BE2C (cell line): ENCODE results near the gene CTDSP1.
A peak's percentile ranks its signal among the peaks of the same experiment; 100 is the strongest.

Experiments
- DNase-seq: peaks from one replicate; pipeline ENCODE4 v3.0.0-alpha.2; 2020
- H3K27me3 ChIP-seq: fragments of 250-450 bp; sonication (Bioruptor Pico); 2 replicates; pipeline ENCODE4 v1.5.1; 2020; ENCODE audit warnings: mild to moderate bottlenecking
- H3K36me3 ChIP-seq: fragments of 250-450 bp; sonication (Bioruptor Pico); 2 replicates; pipeline ENCODE4 v1.5.1; 2020; ENCODE audit warnings: mild to moderate bottlenecking
- H3K4me1 ChIP-seq: fragments of 250-450 bp; sonication (Bioruptor Pico); 2 replicates; pipeline ENCODE4 v1.5.1; 2020
- H3K4me3 ChIP-seq: 2 replicates; pipeline ENCODE4 v1.5.1; 2011; ENCODE audit warnings: low read depth, low read length
- H3K9me3 ChIP-seq: fragments of 250-450 bp; sonication (Bioruptor Pico); 2 replicates; pipeline ENCODE4 v1.5.1; 2020
- TF ChIP-seq, protein P1 (sequence below): IDR thresholded peaks from 2 replicates; pipeline ENCODE4 v1.5.1; 2012; ENCODE audit warnings: mild to moderate bottlenecking, low read depth, low read length

CTDSP1 gene

GRCh38 chr2:218445602-218446001 is 45.9 kb downstream of the CTDSP1 start:
- Histone ChIP-seq H3K4me3 (no peak overlapping the region), H3K4me1 (peaks cover 14% of the 10 kb centered on the region), H3K36me3 (peaks cover 11% of the 10 kb centered on the region; the same call in 1 of the 2 replicates), H3K27me3 (no peaks in the 10 kb centered on the region), H3K9me3 (no peaks in the 10 kb centered on the region; the same call in 1 of the 2 replicates)
- no peak for DNase-seq
- TF ChIP-seq, protein P1, sequence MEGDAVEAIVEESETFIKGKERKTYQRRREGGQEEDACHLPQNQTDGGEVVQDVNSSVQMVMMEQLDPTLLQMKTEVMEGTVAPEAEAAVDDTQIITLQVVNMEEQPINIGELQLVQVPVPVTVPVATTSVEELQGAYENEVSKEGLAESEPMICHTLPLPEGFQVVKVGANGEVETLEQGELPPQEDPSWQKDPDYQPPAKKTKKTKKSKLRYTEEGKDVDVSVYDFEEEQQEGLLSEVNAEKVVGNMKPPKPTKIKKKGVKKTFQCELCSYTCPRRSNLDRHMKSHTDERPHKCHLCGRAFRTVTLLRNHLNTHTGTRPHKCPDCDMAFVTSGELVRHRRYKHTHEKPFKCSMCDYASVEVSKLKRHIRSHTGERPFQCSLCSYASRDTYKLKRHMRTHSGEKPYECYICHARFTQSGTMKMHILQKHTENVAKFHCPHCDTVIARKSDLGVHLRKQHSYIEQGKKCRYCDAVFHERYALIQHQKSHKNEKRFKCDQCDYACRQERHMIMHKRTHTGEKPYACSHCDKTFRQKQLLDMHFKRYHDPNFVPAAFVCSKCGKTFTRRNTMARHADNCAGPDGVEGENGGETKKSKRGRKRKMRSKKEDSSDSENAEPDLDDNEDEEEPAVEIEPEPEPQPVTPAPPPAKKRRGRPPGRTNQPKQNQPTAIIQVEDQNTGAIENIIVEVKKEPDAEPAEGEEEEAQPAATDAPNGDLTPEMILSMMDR: no peak

- Histone ChIP-seq H3K36me3 (peaks cover 11% of the 10 kb centered on the region; the same call in 1 of the 2 replicates), H3K9me3 (no peaks in the 10 kb centered on the region; the same call in 1 of the 2 replicates), H3K4me3 (no peak overlapping the region), H3K27me3 (no peaks in the 10 kb centered on the region), H3K4me1 (peaks cover 14% of the 10 kb centered on the region)
- DNase-seq: no peak
- TF ChIP-seq, protein P1: no peak
Measured at GRCh38 chr2:218446547-218446946, 46.9 kb downstream of the CTDSP1 start.

DNA sequence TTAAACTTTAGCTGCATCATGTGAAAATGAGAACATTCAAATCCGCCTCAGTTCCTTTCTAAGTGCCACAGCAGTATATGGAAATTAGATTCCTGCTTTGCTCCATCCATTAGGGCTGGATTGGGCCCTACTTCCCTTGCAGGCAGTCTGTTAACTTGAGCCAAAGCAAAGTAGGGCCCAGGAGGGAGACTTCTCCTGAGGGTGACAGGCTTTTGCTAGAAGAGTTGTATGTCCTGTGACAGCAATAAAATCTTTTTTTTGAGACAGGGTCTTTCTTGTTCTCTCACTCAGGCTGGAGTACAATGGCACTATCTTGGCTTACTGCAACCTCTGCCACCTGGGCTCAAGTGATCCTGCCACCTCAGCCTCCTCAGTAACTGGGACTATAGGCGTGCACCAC is 47.4 kb downstream of the CTDSP1 start:
- DNase-seq: no peak
- Histone ChIP-seq H3K27me3 (no peaks in the 10 kb centered on the region), H3K4me3 (no peak overlapping the region), H3K9me3 (no peaks in the 10 kb centered on the region; the same call in 1 of the 2 replicates), H3K36me3 (peaks cover 11% of the 10 kb centered on the region; the same call in 1 of the 2 replicates), H3K4me1 (peaks cover 14% of the 10 kb centered on the region)
- TF ChIP-seq, protein P1: no peak

DNA sequence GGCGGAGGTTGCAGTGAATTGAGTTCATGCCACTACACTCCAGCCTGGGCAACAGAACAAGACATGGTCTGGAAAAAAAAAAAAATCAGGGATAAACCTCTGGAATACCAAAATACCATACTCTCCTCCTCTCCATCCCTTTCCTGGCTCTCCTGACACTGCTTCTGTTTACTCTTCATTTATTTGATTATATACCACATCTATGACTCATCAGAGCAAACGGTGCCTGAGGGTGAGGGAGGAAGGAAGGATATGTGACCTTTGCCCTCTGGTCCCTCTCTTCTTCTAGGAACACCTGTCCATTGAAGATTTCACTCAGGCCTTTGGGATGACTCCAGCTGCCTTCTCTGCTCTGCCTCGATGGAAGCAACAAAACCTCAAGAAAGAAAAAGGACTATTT is 49.3 kb downstream of the CTDSP1 start:
- TF ChIP-seq, protein P1: no peak
- peak; percentile 42 for DNase-seq
- peaks cover 14% of the 10 kb centered on the region for H3K4me1 ChIP-seq
- H3K9me3 ChIP-seq: no peaks in the 10 kb centered on the region; the same call in 1 of the 2 replicates
- no peak overlapping the region for H3K4me3 ChIP-seq
- H3K27me3 ChIP-seq: no peaks in the 10 kb centered on the region
- H3K36me3 ChIP-seq: peaks cover 15% of the 10 kb centered on the region

DNA sequence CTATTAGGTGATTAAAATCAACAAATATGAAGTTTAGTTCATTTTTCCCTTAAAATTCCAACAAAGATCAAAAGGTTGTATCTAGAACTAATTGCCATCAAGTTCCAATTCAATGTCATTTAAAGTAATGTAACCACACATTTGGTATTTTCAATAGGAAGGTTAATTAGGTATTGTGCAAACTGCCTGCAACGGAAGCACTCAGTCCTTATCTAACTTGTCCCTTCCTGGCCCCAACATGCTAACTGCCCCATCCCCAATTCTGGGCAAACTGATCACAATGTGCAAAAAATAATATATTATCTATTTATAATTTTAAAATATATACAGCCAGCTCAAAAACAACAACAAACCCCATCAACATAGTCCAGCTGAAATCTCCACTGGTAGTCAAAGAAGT is 52.4 kb downstream of the CTDSP1 start:
- Histone ChIP-seq H3K27me3 (no peaks in the 10 kb centered on the region), H3K36me3 (peaks cover 36% of the 10 kb centered on the region), H3K9me3 (no peaks in the 10 kb centered on the region; the same call in 1 of the 2 replicates), H3K4me1 (peaks cover 6% of the 10 kb centered on the region), H3K4me3 (no peak overlapping the region)
- DNase-seq: no peak
- TF ChIP-seq, protein P1: no peak
